Measurements from ENCODE around the gene YWHAB. TPM values are rescaled to one million over a fixed set of nuclear protein-coding genes. Genes with fewer than 3 reads are reported as not detected.

YWHAB gene
- total and polyA plus RNA-seq, 8 donors = 164 to 228 (median 192) TPM

GRCh38 chr20:44894959-44895358 is 9.5 kb downstream of the YWHAB start:
- DNase-seq (no peak), ATAC-seq (no peak)
- no peak overlapping the region for H3K27ac ChIP-seq
- no peaks in the 10 kb centered on the region for H3K27me3 ChIP-seq
- H3K4me3 ChIP-seq = no peak overlapping the region
- intact Hi-C loops (cut with DNase I) = no loop called here
- peaks cover 0 to 4% of the 10 kb centered on the region in 2 donors for H3K36me3 ChIP-seq
- peaks cover 7 to 97% of the 10 kb centered on the region in 2 donors for H3K4me1 ChIP-seq
- no peaks in the 10 kb centered on the region for H3K9me3 ChIP-seq
- TF ChIP-seq, protein P1, sequence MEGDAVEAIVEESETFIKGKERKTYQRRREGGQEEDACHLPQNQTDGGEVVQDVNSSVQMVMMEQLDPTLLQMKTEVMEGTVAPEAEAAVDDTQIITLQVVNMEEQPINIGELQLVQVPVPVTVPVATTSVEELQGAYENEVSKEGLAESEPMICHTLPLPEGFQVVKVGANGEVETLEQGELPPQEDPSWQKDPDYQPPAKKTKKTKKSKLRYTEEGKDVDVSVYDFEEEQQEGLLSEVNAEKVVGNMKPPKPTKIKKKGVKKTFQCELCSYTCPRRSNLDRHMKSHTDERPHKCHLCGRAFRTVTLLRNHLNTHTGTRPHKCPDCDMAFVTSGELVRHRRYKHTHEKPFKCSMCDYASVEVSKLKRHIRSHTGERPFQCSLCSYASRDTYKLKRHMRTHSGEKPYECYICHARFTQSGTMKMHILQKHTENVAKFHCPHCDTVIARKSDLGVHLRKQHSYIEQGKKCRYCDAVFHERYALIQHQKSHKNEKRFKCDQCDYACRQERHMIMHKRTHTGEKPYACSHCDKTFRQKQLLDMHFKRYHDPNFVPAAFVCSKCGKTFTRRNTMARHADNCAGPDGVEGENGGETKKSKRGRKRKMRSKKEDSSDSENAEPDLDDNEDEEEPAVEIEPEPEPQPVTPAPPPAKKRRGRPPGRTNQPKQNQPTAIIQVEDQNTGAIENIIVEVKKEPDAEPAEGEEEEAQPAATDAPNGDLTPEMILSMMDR (IDR thresholded peaks at IDR 0.05) = no peak

DNA sequence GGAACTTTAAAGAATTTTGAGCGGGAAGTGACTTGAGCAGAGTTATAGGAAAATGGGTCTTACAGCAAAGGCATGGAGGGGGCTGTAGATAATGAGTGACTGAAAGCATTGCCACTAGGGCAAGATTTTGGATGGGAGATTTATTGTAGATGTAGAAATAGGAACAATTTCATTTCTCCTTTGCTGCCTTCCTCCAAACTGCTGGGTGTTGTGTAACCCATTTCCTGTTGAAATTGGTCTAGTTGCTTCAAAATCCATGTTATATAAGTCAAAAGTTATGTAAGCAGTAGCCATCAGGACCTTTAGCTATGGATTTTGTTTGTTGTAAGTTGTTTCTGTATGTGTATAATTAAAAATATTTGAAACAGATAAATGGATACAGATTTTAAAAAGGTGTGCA is 11.1 kb downstream of the YWHAB start:
- Histone ChIP-seq H3K36me3 (peaks cover 0 to 7% of the 10 kb centered on the region in 2 donors), H3K27ac (peak overlapping the region in 1 of 2 donors; percentile 56), H3K4me3 (no peak overlapping the region), H3K9me3 (no peaks in the 10 kb centered on the region), H3K4me1 (peaks cover 7 to 92% of the 10 kb centered on the region in 2 donors), H3K27me3 (no peaks in the 10 kb centered on the region)
- DNase-seq = peak in 1 of 4 donors; percentile 40
- TF ChIP-seq, protein P1 (IDR thresholded peaks at IDR 0.05) = no peak
- intact Hi-C loops (cut with DNase I) = no loop called here
- no peak for ATAC-seq

DNA sequence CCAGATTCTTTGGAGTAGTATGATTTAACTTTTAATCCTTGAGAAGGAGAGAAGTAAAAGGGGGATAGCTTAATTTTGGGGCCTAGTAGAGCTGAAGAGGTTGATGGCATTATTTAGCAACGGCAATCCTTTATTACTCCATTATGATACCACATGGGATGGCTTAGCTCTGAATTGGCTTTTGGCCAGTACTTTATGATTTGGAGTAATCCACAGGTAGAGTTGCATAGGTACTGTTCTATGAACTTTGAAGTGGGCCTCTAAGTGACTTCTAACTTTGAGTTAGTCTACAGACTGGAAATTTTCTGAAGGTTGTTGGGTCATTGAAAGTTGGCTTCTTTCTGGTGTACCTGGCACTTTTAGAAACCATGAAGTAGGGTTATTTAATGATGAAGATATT is 11.6 kb downstream of the YWHAB start:
- Histone ChIP-seq H3K9me3 (no peaks in the 10 kb centered on the region), H3K27ac (peak overlapping the region in 1 of 2 donors; percentile 56), H3K36me3 (peaks cover 0 to 13% of the 10 kb centered on the region in 2 donors), H3K27me3 (no peaks in the 10 kb centered on the region), H3K4me1 (peaks cover 7 to 87% of the 10 kb centered on the region in 2 donors), H3K4me3 (no peak overlapping the region)
- ATAC-seq = no peak
- intact Hi-C loops (cut with DNase I) = no loop called here
- TF ChIP-seq, protein P1 (IDR thresholded peaks at IDR 0.05) = no peak
- DNase-seq = no peak

- DNase-seq (no peak), ATAC-seq (peak; percentile 63)
- intact Hi-C loops (cut with DNase I) = no loop called here
- Histone ChIP-seq H3K27ac (no peak overlapping the region), H3K27me3 (no peaks in the 10 kb centered on the region), H3K9me3 (no peaks in the 10 kb centered on the region), H3K4me1 (peaks cover 7 to 56% of the 10 kb centered on the region in 2 donors), H3K4me3 (no peak overlapping the region), H3K36me3 (peaks cover 0 to 41% of the 10 kb centered on the region in 2 donors)
- TF ChIP-seq, protein P1 (IDR thresholded peaks at IDR 0.05) = no peak
These were observed 14.8 kb downstream of the YWHAB start for GRCh38 chr20:44900231-44900854.

- Histone ChIP-seq H3K27me3 (no peaks in the 10 kb centered on the region), H3K4me1 (peaks cover 3 to 39% of the 10 kb centered on the region in 2 donors), H3K9me3 (no peaks in the 10 kb centered on the region), H3K4me3 (no peak overlapping the region), H3K27ac (no peak overlapping the region), H3K36me3 (peaks cover 0 to 57% of the 10 kb centered on the region in 2 donors)
- intact Hi-C loops (cut with DNase I) = no loop called here
- DNase-seq = no peak
- TF ChIP-seq, protein P1 (IDR thresholded peaks at IDR 0.05) = no peak
- no peak for ATAC-seq
These were observed 16.5 kb downstream of the YWHAB start for GRCh38 chr20:44901974-44902373.

All from left lung (tissue), 10 donors.